ENCODE results near the gene CFAP90. TPM values are rescaled to one million over a fixed set of nuclear protein-coding genes. Genes with fewer than 3 reads are reported as not detected.

CFAP90 gene
- total RNA-seq, 2 experiments from 2014 or later: not detected

GRCh38 chr5:7814816-7815215 lies 36.1 kb downstream of the CFAP90 start:
- Mint-ChIP-seq H3K36me3 (ENCODE audit: low read depth) (no peaks in the 10 kb centered on the region), H3K27ac (no peak overlapping the region), H3K27me3 (peaks cover 31% of the 10 kb centered on the region), H3K9me3 (no peaks in the 10 kb centered on the region), H3K4me3 (no peak overlapping the region), H3K4me1 (ENCODE audit: low read depth) (no peaks in the 10 kb centered on the region)
- ATAC-seq (no peak), DNase-seq (no peak)
- ChIA-PET POLR2A (no interaction called here), CTCF (interaction anchor here (2.1 to 2.3 kb wide), 2 partner anchors 9 to 13 kb away, joined by 5 to 10 read pairs; no protein-coding TSS in a partner anchor)
- TF ChIP-seq, protein P1, sequence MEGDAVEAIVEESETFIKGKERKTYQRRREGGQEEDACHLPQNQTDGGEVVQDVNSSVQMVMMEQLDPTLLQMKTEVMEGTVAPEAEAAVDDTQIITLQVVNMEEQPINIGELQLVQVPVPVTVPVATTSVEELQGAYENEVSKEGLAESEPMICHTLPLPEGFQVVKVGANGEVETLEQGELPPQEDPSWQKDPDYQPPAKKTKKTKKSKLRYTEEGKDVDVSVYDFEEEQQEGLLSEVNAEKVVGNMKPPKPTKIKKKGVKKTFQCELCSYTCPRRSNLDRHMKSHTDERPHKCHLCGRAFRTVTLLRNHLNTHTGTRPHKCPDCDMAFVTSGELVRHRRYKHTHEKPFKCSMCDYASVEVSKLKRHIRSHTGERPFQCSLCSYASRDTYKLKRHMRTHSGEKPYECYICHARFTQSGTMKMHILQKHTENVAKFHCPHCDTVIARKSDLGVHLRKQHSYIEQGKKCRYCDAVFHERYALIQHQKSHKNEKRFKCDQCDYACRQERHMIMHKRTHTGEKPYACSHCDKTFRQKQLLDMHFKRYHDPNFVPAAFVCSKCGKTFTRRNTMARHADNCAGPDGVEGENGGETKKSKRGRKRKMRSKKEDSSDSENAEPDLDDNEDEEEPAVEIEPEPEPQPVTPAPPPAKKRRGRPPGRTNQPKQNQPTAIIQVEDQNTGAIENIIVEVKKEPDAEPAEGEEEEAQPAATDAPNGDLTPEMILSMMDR (IDR thresholded peaks at IDR 0.05): no peak
- intact Hi-C loops (cut with micrococcal nuclease): no loop called here

- no peak for DNase-seq
- Mint-ChIP-seq H3K27me3 (peaks cover 28% of the 10 kb centered on the region), H3K36me3 (ENCODE audit: low read depth) (no peaks in the 10 kb centered on the region), H3K4me1 (ENCODE audit: low read depth) (no peaks in the 10 kb centered on the region), H3K4me3 (no peak overlapping the region), H3K9me3 (no peaks in the 10 kb centered on the region), H3K27ac (no peak overlapping the region)
- ATAC-seq: no peak
- TF ChIP-seq, protein P1 (IDR thresholded peaks at IDR 0.05): no peak
- intact Hi-C loops (cut with micrococcal nuclease): no loop called here
- ChIA-PET CTCF (interaction anchor here (1.5 to 2.2 kb wide), 2 partner anchors 9 to 10 kb away, joined by 4 to 5 read pairs; no protein-coding TSS in a partner anchor), POLR2A (no interaction called here)
Observed at GRCh38 chr5:7813576-7813975, 37.4 kb downstream of the CFAP90 start.

- CTCF ChIA-PET: interaction anchor here (1.5 to 2.2 kb wide), 2 partner anchors 9 kb away, joined by 4 to 5 read pairs; no protein-coding TSS in a partner anchor
- Mint-ChIP-seq H3K27me3 (peaks cover 28% of the 10 kb centered on the region), H3K4me3 (no peak overlapping the region), H3K36me3 (ENCODE audit: low read depth) (no peaks in the 10 kb centered on the region), H3K27ac (no peak overlapping the region), H3K9me3 (no peaks in the 10 kb centered on the region), H3K4me1 (ENCODE audit: low read depth) (no peaks in the 10 kb centered on the region)
- ATAC-seq (no peak), DNase-seq (no peak)
- TF ChIP-seq, protein P1 (IDR thresholded peaks at IDR 0.05): no peak
- POLR2A ChIA-PET: no interaction called here
- intact Hi-C loops (cut with micrococcal nuclease): no loop called here
Observed at GRCh38 chr5:7813007-7813406, 37.9 kb downstream of the CFAP90 start.

- peaks cover 27% of the 10 kb centered on the region for H3K27me3 Mint-ChIP-seq
- H3K4me3 Mint-ChIP-seq: no peak overlapping the region
- POLR2A ChIA-PET: no interaction called here
- ATAC-seq: no peak
- intact Hi-C loops (cut with micrococcal nuclease): no loop called here
- no peak overlapping the region for H3K27ac Mint-ChIP-seq
- CTCF ChIA-PET: no interaction called here
- DNase-seq: no peak
- H3K9me3 Mint-ChIP-seq: no peaks in the 10 kb centered on the region
- H3K4me1 Mint-ChIP-seq (ENCODE audit: low read depth): no peaks in the 10 kb centered on the region
- TF ChIP-seq, protein P1 (IDR thresholded peaks at IDR 0.05): no peak
- H3K36me3 Mint-ChIP-seq (ENCODE audit: low read depth): no peaks in the 10 kb centered on the region
Observed at GRCh38 chr5:7811715-7812114, 39.2 kb downstream of the CFAP90 start.

DNA sequence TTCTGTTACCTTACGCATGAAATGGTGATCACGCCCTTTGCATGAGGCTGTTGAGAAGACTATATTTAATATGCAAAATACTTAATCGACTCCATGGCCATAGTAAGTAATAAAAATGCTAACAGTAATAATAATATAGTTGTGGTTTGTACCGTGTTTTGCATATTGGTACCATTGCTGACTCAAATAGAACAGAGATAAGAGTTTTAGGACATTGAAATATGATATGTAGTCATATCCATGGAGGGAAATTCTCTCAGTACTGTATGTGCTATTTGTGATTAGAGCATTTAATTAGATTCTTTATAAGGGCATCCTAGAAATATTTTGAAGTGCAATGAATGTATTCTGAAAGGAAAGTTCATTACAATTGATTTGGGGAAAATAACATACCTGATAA lies 41.9 kb downstream of the CFAP90 start:
- Mint-ChIP-seq H3K27ac (no peak overlapping the region), H3K36me3 (ENCODE audit: low read depth) (no peaks in the 10 kb centered on the region), H3K27me3 (peaks cover 11% of the 10 kb centered on the region), H3K4me3 (no peak overlapping the region), H3K9me3 (no peaks in the 10 kb centered on the region), H3K4me1 (ENCODE audit: low read depth) (no peaks in the 10 kb centered on the region)
- ATAC-seq (no peak), DNase-seq (no peak)
- TF ChIP-seq, protein P1 (IDR thresholded peaks at IDR 0.05): no peak
- ChIA-PET POLR2A (no interaction called here), CTCF (no interaction called here)
- intact Hi-C loops (cut with micrococcal nuclease): no loop called here

Data from activated CD8-positive, alpha-beta T cell treated with anti-CD3 and anti-CD28 coated beads for 36 hours (primary cell).